Gastroesophageal sphincter (tissue), 4 donors: ENCODE results near the gene DUSP14. TPM values are rescaled to one million over a fixed set of nuclear protein-coding genes. Genes with fewer than 3 reads are reported as not detected.
"Not testable (repeated sequence)": the region's sequence is repeated elsewhere in the genome, so short reads cannot be mapped to it uniquely, and the experiment has no call there.

Experiments
- ATAC-seq: fragments of 150-250 bp; one replicate; pipeline ENCODE4 v1.9.1; 2016; ENCODE audit warnings: mild to moderate bottlenecking, moderate library complexity
- H3K27ac ChIP-seq, 4 donors: fragments of 200-600 bp; sonication (generic) in 3 of 4; 1 replicate in 3 of 4; 2 replicates in 1 of 4; pipeline ENCODE4 v1.5.1; 2016 to 2019
- H3K27me3 ChIP-seq: fragments of 200-600 bp; sonication (generic); one replicate; pipeline ENCODE4 v1.5.1; 2019
- H3K36me3 ChIP-seq, 2 donors: fragments of 200-600 bp; sonication (generic); one replicate each; pipeline ENCODE4 v1.5.1; 2019; ENCODE audit warnings: control low read depth in 1 of 2
- H3K4me1 ChIP-seq, 3 donors: fragments of 200-600 bp; sonication (generic); 1 replicate in 2 of 3; 2 replicates in 1 of 3; pipeline ENCODE4 v1.5.1; 2016 to 2019; ENCODE audit warnings: control low read depth in 2 of 3
- H3K4me3 ChIP-seq, 2 donors: fragments of 200-600 bp; sonication (generic); one replicate each; pipeline ENCODE4 v1.5.1; 2019; ENCODE audit warnings: mild to moderate bottlenecking in 1 of 2, moderate library complexity in 1 of 2
- H3K9me3 ChIP-seq, 3 donors: fragments of 200-600 bp; sonication (generic); one replicate each; pipeline ENCODE4 v1.5.1; 2017 to 2019; ENCODE audit warnings: control low read depth in 2 of 3
- CTCF ChIP-seq, 4 experiments: fragments of 200-600 bp in 2 of 4; fragments of 450-650 bp in 2 of 4; sonication (generic) in 1 of 4; IDR thresholded peaks; one replicate each; pipeline ENCODE4 v1.5.1; 2017 to 2019; ENCODE audit warnings: antibody characterized with exemption in 4 of 4, mild to moderate bottlenecking in 2 of 4, moderate library complexity in 2 of 4
- EP300 ChIP-seq: sonication (generic); formaldehyde crosslinking; IDR thresholded peaks from one replicate; pipeline ENCODE4 v1.6.1; 2017; ENCODE audit warnings: antibody characterized with exemption, mild to moderate bottlenecking
- POLR2A ChIP-seq, 2 donors: fragments of 450-650 bp; IDR thresholded peaks; one replicate each; pipeline ENCODE4 v1.6.1; 2017; ENCODE audit warnings: antibody characterized with exemption in 2 of 2, mild to moderate bottlenecking in 2 of 2, moderate library complexity in 1 of 2
- POLR2AphosphoS5 ChIP-seq: sonication (generic); formaldehyde crosslinking; IDR thresholded peaks from one replicate; pipeline ENCODE4 v1.6.1; 2017; ENCODE audit warnings: antibody characterized with exemption
- WGBS, 2 donors: methylation state at CpG; one replicate each; pipeline ENCODE4 v1.1.5; 2018; ENCODE audit warnings: low coverage in 1 of 2; 5-methylcytosine and 5-hydroxymethylcytosine counted together
- total RNA-seq, 4 donors: library from RNA; depleted of rRNA; stranded (reverse); fragments of >200 nt; gene quantifications; one replicate each; pipeline ENCODE4 v1.1.0, GENCODE V29; 2016

The DUSP14 gene
- total RNA-seq, 4 donors from 2014 or later = 11.8 to 46.0 (median 28.2) TPM

GRCh38 chr17:37450112-37450511 lies 39.6 kb upstream of the DUSP14 start:
- WGBS, 2 donors = 91 to 100% methylated on average over 2 to 6 of the region's 6 CpGs

GRCh38 chr17:37457801-37458200 lies 31.9 kb upstream of the DUSP14 start:
- 88 to 90% methylated on average over 3 of the region's 3 CpGs for WGBS, 2 donors
- not testable (repeated sequence) for ATAC-seq, H3K27ac ChIP-seq, H3K4me3 ChIP-seq, H3K9me3 ChIP-seq, H3K27me3 ChIP-seq, H3K4me1 ChIP-seq
- H3K36me3 ChIP-seq = peaks cover 0 to 51% of the 10 kb centered on the region in 2 donors

More at GRCh38 chr17:37450112-37450511, 39.6 kb upstream of the DUSP14 start:
- H3K4me1 ChIP-seq = no peaks in the 10 kb centered on the region
- peaks cover 0 to 75% of the 10 kb centered on the region in 2 donors for H3K36me3 ChIP-seq
- H3K27ac ChIP-seq = no peak overlapping the region
- ATAC-seq = no peak
- no peaks in the 10 kb centered on the region for H3K9me3 ChIP-seq
- H3K4me3 ChIP-seq = no peak overlapping the region
- TF ChIP-seq POLR2A (IDR thresholded peaks at IDR 0.05) (no peak), EP300 (no peak), POLR2AphosphoS5 (no peak), CTCF (IDR thresholded peaks at IDR 0.05) (no peak)
- H3K27me3 ChIP-seq = no peaks in the 10 kb centered on the region

- Histone ChIP-seq H3K27ac (no peak overlapping the region), H3K36me3 (peaks cover 0 to 57% of the 10 kb centered on the region in 2 donors), H3K27me3 (no peaks in the 10 kb centered on the region), H3K4me3 (no peak overlapping the region), H3K4me1 (no peaks in the 10 kb centered on the region), H3K9me3 (no peaks in the 10 kb centered on the region)
- WGBS, 2 donors = 90 to 95% methylated on average over 2 to 3 of the region's 3 CpGs
- ATAC-seq = no peak
- TF ChIP-seq EP300 (no peak), CTCF (IDR thresholded peaks at IDR 0.05) (no peak), POLR2A (IDR thresholded peaks at IDR 0.05) (no peak), POLR2AphosphoS5 (no peak)
These were observed 30.9 kb upstream of the DUSP14 start for GRCh38 chr17:37458805-37459204.

GRCh38 chr17:37461668-37462067 lies 28.0 kb upstream of the DUSP14 start:
- TF ChIP-seq EP300 (no peak), POLR2AphosphoS5 (no peak), POLR2A (IDR thresholded peaks at IDR 0.05) (no peak), CTCF (IDR thresholded peaks at IDR 0.05) (no peak)
- 77 to 88% methylated on average over 3 of the region's 3 CpGs for WGBS, 2 donors
- Histone ChIP-seq H3K4me1 (no peaks in the 10 kb centered on the region), H3K4me3 (no peak overlapping the region), H3K27me3 (no peaks in the 10 kb centered on the region), H3K36me3 (peaks cover 0 to 75% of the 10 kb centered on the region in 2 donors), H3K9me3 (no peaks in the 10 kb centered on the region), H3K27ac (no peak overlapping the region)
- no peak for ATAC-seq

- H3K4me3 ChIP-seq = no peak overlapping the region
- TF ChIP-seq POLR2A (IDR thresholded peaks at IDR 0.05) = no peak
- no peak for TF ChIP-seq CTCF (IDR thresholded peaks at IDR 0.05)
- TF ChIP-seq POLR2AphosphoS5 = no peak
- no peak for TF ChIP-seq EP300
- H3K27ac ChIP-seq = no peak overlapping the region
- no peak for ATAC-seq
- H3K4me1 ChIP-seq = no peaks in the 10 kb centered on the region
- WGBS, 2 donors = 94 to 97% methylated on average over 3 to 5 of the region's 5 CpGs
- no peaks in the 10 kb centered on the region for H3K27me3 ChIP-seq
- no peaks in the 10 kb centered on the region for H3K9me3 ChIP-seq
- H3K36me3 ChIP-seq = peaks cover 0 to 83% of the 10 kb centered on the region in 2 donors
These were observed 27.2 kb upstream of the DUSP14 start for GRCh38 chr17:37462492-37462891.
